Mesenteric fat pad (tissue), 1 donor: ENCODE measurements around the gene ZNF580. TPM values are rescaled to one million over a fixed set of nuclear protein-coding genes. Genes with fewer than 3 reads are reported as not detected.
A peak's percentile ranks its signal among the peaks of the same experiment; 100 is the strongest.

ENCODE experiments used
- DNase-seq: peaks from one replicate; pipeline ENCODE4 v3.0.0-alpha.2; 2020; ENCODE audit warnings: low spot score
- long read RNA-seq: library from polyadenylated mRNA; unstranded; transcript quantifications from one replicate; pipeline ENCODE4 v2.0.0, GENCODE V29; 2020
- total RNA-seq: library from RNA; stranded (reverse); fragmentation: NEBNext Ultra II Directional; extraction: Animal tissue kit (Norgen Biotek cat#: 25700); gene quantifications from one replicate; pipeline ENCODE4 v1.2.1, GENCODE V29; 2021
- donor health status: DM: yes; HTN: yes; CAD: no.

Gene ZNF580
- total RNA-seq, result 39.6 TPM
- long read RNA-seq, transcript ZNF580-202 (1 exons, 1,707 nt), result major isoform, 7 of 12 reads
- long read RNA-seq, partial matches to known transcripts, result 0 of 12 reads
- long read RNA-seq, other reads (novel, unspliced or antisense), result 1 of 12 reads

GRCh38 chr19:55640577-55641425 is at the start of gene ZNF580:
ZNF580 (plus strand) TSS chr19:55641002; CDS start chr19:55642509, 1,507 bp downstream.
- no peak for DNase-seq

GRCh38 chr19:55591555-55591954 is 49.2 kb upstream of the ZNF580 start:
- no peak for DNase-seq

GRCh38 chr19:55592391-55593090 is 48.3 kb upstream of the ZNF580 start:
- no peak for DNase-seq

- DNase-seq, result no peak
These were observed 47.6 kb upstream of the ZNF580 start for GRCh38 chr19:55593096-55593772.

GRCh38 chr19:55594996-55595545 is 45.7 kb upstream of the ZNF580 start:
- DNase-seq, result no peak

- DNase-seq, result no peak
These were observed 44.5 kb upstream of the ZNF580 start for GRCh38 chr19:55596304-55596703.

GRCh38 chr19:55597501-55597921 is 43.3 kb upstream of the ZNF580 start:
- DNase-seq, result no peak

GRCh38 chr19:55598034-55598433 is 42.8 kb upstream of the ZNF580 start:
- DNase-seq, result no peak

GRCh38 chr19:55598719-55599467 is 41.9 kb upstream of the ZNF580 start:
- DNase-seq, result peak; percentile 97

- DNase-seq, result peak; percentile 97
These were observed 41.3 kb upstream of the ZNF580 start, which contains the start of gene FIZ1 for GRCh38 chr19:55599468-55599841. FIZ1 (minus strand) TSS chr19:55599517; CDS start chr19:55597865, 1,652 bp downstream.

- no peak for DNase-seq
These were observed 40.8 kb upstream of the ZNF580 start, which contains the start of gene ZNF524 for GRCh38 chr19:55599842-55600661. ZNF524 (plus strand) TSS chr19:55600288; CDS start chr19:55602113, 1,825 bp downstream.

- no peak for DNase-seq
These were observed 40.2 kb upstream of the ZNF580 start for GRCh38 chr19:55600662-55601028.

GRCh38 chr19:55601084-55601483 is 39.7 kb upstream of the ZNF580 start:
- no peak for DNase-seq

- no peak for DNase-seq
These were observed 38.4 kb upstream of the ZNF580 start for GRCh38 chr19:55602104-55603001.

- DNase-seq, result no peak
These were observed 37.7 kb upstream of the ZNF580 start for GRCh38 chr19:55603115-55603514.

- DNase-seq, result no peak
These were observed 37.1 kb upstream of the ZNF580 start for GRCh38 chr19:55603581-55604292.

- DNase-seq, result peak; percentile 100
These were observed 35.6 kb upstream of the ZNF580 start for GRCh38 chr19:55605207-55605636.
